CD14-positive monocyte (primary cell): ENCODE measurements around the gene WDR91. TPM values are rescaled to one million over a fixed set of nuclear protein-coding genes. Genes with fewer than 3 reads are reported as not detected.

Source experiments
- DNase-seq, 3 donors: peaks; one replicate each; pipeline ENCODE4 v3.0.0-alpha.2; 2011 to 2022
- H2AFZ ChIP-seq: 2 replicates; pipeline ENCODE4 v1.6.0; 2012; ENCODE audit warnings: mild to moderate bottlenecking, low read depth, low read length, inconsistent platforms; ENCODE audit not compliant: insufficient read depth, poor library complexity, severe bottlenecking
- H3K27ac ChIP-seq, 2 donors: 1 replicate in 1 of 2; 2 replicates in 1 of 2; pipeline ENCODE4 v1.5.1; 2012 to 2013; ENCODE audit warnings: low read length in 2 of 2, control low read depth in 1 of 2, inconsistent platforms in 1 of 2, low read depth in 1 of 2, mild to moderate bottlenecking in 1 of 2
- H3K27me3 ChIP-seq, 2 donors: one replicate each; pipeline versions ENCODE4 v1.6.0 to v1.6.1; 2011 to 2013; ENCODE audit warnings: low read length in 2 of 2; ENCODE audit not compliant: control insufficient read depth in 2 of 2, insufficient read depth in 2 of 2
- H3K36me3 ChIP-seq, 2 donors: replicated peaks in 1 of 2; 1 replicate in 1 of 2; 2 replicates in 1 of 2; pipeline versions ENCODE4 v1.5.1 to v1.6.1; 2012 to 2013; ENCODE audit warnings: low read length in 2 of 2, control low read depth in 1 of 2, inconsistent platforms in 1 of 2, mild to moderate bottlenecking in 1 of 2; ENCODE audit not compliant: insufficient read depth in 2 of 2, control insufficient read depth in 1 of 2
- H3K4me1 ChIP-seq, 2 donors: 1 replicate in 1 of 2; 2 replicates in 1 of 2; pipeline versions ENCODE4 v1.5.1 to v1.6.1; 2012 to 2013; ENCODE audit warnings: low read length in 2 of 2, control low read depth in 1 of 2, inconsistent platforms in 1 of 2, mild to moderate bottlenecking in 1 of 2, moderate library complexity in 1 of 2; ENCODE audit not compliant: insufficient read depth in 2 of 2, control insufficient read depth in 1 of 2
- H3K4me2 ChIP-seq: replicated peaks from 2 replicates; pipeline ENCODE3; 2012; ENCODE audit warnings: low read length, moderate library complexity, mild to moderate bottlenecking; ENCODE audit not compliant: poor library complexity, severe bottlenecking; ENCODE audit errors: extremely low read depth
- H3K4me3 ChIP-seq, 3 experiments: fragments of 200-600 bp in 1 of 3; sonication (generic) in 1 of 3; replicated peaks in 1 of 3; 1 replicate in 2 of 3; 2 replicates in 1 of 3; pipeline ENCODE4 v1.5.1; 2011 to 2013; ENCODE audit warnings: low read length in 3 of 3, mild to moderate bottlenecking in 3 of 3, control low read depth in 2 of 3, low read depth in 2 of 3, inconsistent platforms in 1 of 3, moderate library complexity in 1 of 3
- H3K79me2 ChIP-seq: 2 replicates; pipeline ENCODE4 v1.6.0; 2012; ENCODE audit warnings: mild to moderate bottlenecking, control low read depth, inconsistent platforms, low read length, moderate library complexity; ENCODE audit not compliant: insufficient read depth
- H3K9ac ChIP-seq: 2 replicates; pipeline ENCODE4 v1.6.0; 2017; ENCODE audit warnings: low read length, mild to moderate bottlenecking; ENCODE audit not compliant: insufficient read depth, poor library complexity, severe bottlenecking
- H3K9me3 ChIP-seq, 2 donors: replicated peaks in 1 of 2; 1 replicate in 1 of 2; 2 replicates in 1 of 2; pipeline versions ENCODE4 v1.5.1 to v1.6.1; 2012 to 2013; ENCODE audit warnings: low read length in 2 of 2, control low read depth in 1 of 2; ENCODE audit not compliant: control insufficient read depth in 1 of 2, insufficient read depth in 1 of 2
- H4K20me1 ChIP-seq: 2 replicates; pipeline ENCODE4 v1.6.0; 2012; ENCODE audit warnings: mild to moderate bottlenecking, low read length, control low read depth, moderate library complexity; ENCODE audit not compliant: insufficient read depth
- H3K27ac Mint-ChIP-seq, 7 donors: one replicate each; pipeline ENCODE4 v1.8.0; 2020; ENCODE audit warnings: mild to moderate bottlenecking in 7 of 7, mixed read lengths in 7 of 7, moderate library complexity in 6 of 7, inconsistent platforms in 2 of 7
- H3K27me3 Mint-ChIP-seq, 3 donors: one replicate each; pipeline ENCODE4 v1.8.0; 2021 to 2022; ENCODE audit warnings: low read depth in 3 of 3, mild to moderate bottlenecking in 3 of 3, mixed read lengths in 3 of 3, moderate library complexity in 3 of 3, inconsistent platforms in 1 of 3
- H3K36me3 Mint-ChIP-seq, 2 donors: one replicate each; pipeline ENCODE4 v1.8.0; 2020; ENCODE audit warnings: mixed read lengths in 2 of 2, inconsistent platforms in 1 of 2, mild to moderate bottlenecking in 1 of 2
- H3K4me1 Mint-ChIP-seq: one replicate; pipeline ENCODE4 v1.8.0; 2020; ENCODE audit warnings: mild to moderate bottlenecking, mixed read lengths
- H3K4me3 Mint-ChIP-seq, 2 donors: one replicate each; pipeline ENCODE4 v1.8.0; 2020; ENCODE audit warnings: mild to moderate bottlenecking in 2 of 2, mixed read lengths in 2 of 2, moderate library complexity in 1 of 2
- H3K9me3 Mint-ChIP-seq, 7 donors: one replicate each; pipeline ENCODE4 v1.8.0; 2020 to 2022; ENCODE audit warnings: mixed read lengths in 7 of 7, mild to moderate bottlenecking in 6 of 7, moderate library complexity in 6 of 7, inconsistent platforms in 2 of 7
- CTCF ChIP-seq: fragments of 200-600 bp; IDR thresholded peaks from one replicate; pipeline ENCODE4 v1.8.0; 2022; ENCODE audit warnings: antibody characterized with exemption, mild to moderate bottlenecking
- WGBS: methylation state at CpG from one replicate; pipeline ENCODE4 v1.1.5; 2013; ENCODE audit warnings: missing lambda C conversion rate; ENCODE audit not compliant: insufficient coverage; 5-methylcytosine and 5-hydroxymethylcytosine counted together
- intact Hi-C, 2 donors: fragments of 100-400 bp; cut with micrococcal nuclease; formaldehyde crosslinking; loops; one replicate each; pipeline versions ENCODE4 v1.15.0 to v1.15.1; 2023
- polyA plus RNA-seq, 3 donors: library from polyadenylated mRNA; depleted of rRNA in 1 of 3; unstranded in 2 of 3; stranded (reverse) in 1 of 3; fragments of 300-500 nt in 2 of 3; fragments of >200 nt in 1 of 3; fragmentation: Illumina TruSeq in 2 of 3; gene quantifications; 1 replicate in 2 of 3; 2 replicates in 1 of 3; pipeline ENCODE4 v1.2.3, GENCODE V29; 2012 to 2021

The WDR91 gene
- polyA plus RNA-seq, 3 donors: 2.5 to 35.0 (median 3.9) TPM

GRCh38 chr7:135160858-135161653 is 50.3 kb downstream of the WDR91 start:
- H3K9ac ChIP-seq: peak overlapping the region; percentile 44
- peaks cover 18 to 59% of the 10 kb centered on the region in 2 donors for H3K36me3 ChIP-seq
- no peak overlapping the region for H2AFZ ChIP-seq
- H3K27me3 ChIP-seq: no peaks in the 10 kb centered on the region
- H4K20me1 ChIP-seq: peaks cover 50% of the 10 kb centered on the region
- peak; percentile 13 for TF ChIP-seq CTCF
- Mint-ChIP-seq H3K27me3 (no peaks in the 10 kb centered on the region), H3K9me3 (peaks cover 11 to 20% (median 17%) of the 10 kb centered on the region in 7 donors), H3K4me3 (peak overlapping the region; percentile 43 to 68), H3K27ac (peak overlapping the region; percentile 85 to 95 (median 91)), H3K4me1 (peaks cover 48% of the 10 kb centered on the region), H3K36me3 (peaks cover 61 to 70% of the 10 kb centered on the region in 2 donors)
- H3K4me3 ChIP-seq: peak overlapping the region in 1 of 3 experiments; percentile 48
- H3K9me3 ChIP-seq: peaks cover 9 to 15% of the 10 kb centered on the region in 2 donors
- peak; percentile 54 to 75 (median 68) for DNase-seq
- 40% methylated on average over 5 of the region's 9 CpGs for WGBS
- peak overlapping the region; percentile 50 for H3K4me2 ChIP-seq
- intact Hi-C loops: loop anchor here in 1 of 2 donors (10.0 kb wide), 1 partner anchor 46 kb away; no protein-coding TSS in a partner anchor
- peaks cover 32 to 50% of the 10 kb centered on the region in 2 donors for H3K4me1 ChIP-seq
- H3K27ac ChIP-seq: peak overlapping the region; percentile 59 to 82
- peaks cover 78% of the 10 kb centered on the region for H3K79me2 ChIP-seq

- 67% methylated on average over 1 of the region's 5 CpGs for WGBS
- Histone ChIP-seq H3K4me1 (peaks cover 32 to 47% of the 10 kb centered on the region in 2 donors), H3K79me2 (peaks cover 79% of the 10 kb centered on the region), H3K27ac (peak overlapping the region; percentile 59 to 82), H3K9ac (peak overlapping the region; percentile 44), H3K4me3 (peak overlapping the region in 1 of 3 experiments; percentile 48), H3K36me3 (peaks cover 11 to 59% of the 10 kb centered on the region in 2 donors), H3K27me3 (no peaks in the 10 kb centered on the region), H4K20me1 (peaks cover 43% of the 10 kb centered on the region), H3K4me2 (peak overlapping the region; percentile 50), H2AFZ (no peak overlapping the region), H3K9me3 (peaks cover 13 to 22% of the 10 kb centered on the region in 2 donors)
- Mint-ChIP-seq H3K4me3 (peak overlapping the region; percentile 43 to 68), H3K9me3 (peaks cover 18 to 28% (median 25%) of the 10 kb centered on the region in 7 donors), H3K4me1 (peaks cover 42% of the 10 kb centered on the region), H3K27me3 (no peaks in the 10 kb centered on the region), H3K36me3 (peaks cover 58 to 70% of the 10 kb centered on the region in 2 donors), H3K27ac (peak overlapping the region; percentile 85 to 95 (median 91))
- no peak for TF ChIP-seq CTCF
- peak in 2 of 3 donors; percentile 38 to 44 for DNase-seq
- intact Hi-C loops: loop anchor here in 1 of 2 donors (10.0 kb wide), 1 partner anchor 45 kb away; no protein-coding TSS in a partner anchor
Observed at GRCh38 chr7:135160098-135160857, 51.0 kb downstream of the WDR91 start.
